Measurements from ENCODE around the gene SWAP70.
"Not testable (repeated sequence)": the region's sequence is repeated elsewhere in the genome, so short reads cannot be mapped to it uniquely, and the experiment has no call there.

SWAP70 gene

DNA sequence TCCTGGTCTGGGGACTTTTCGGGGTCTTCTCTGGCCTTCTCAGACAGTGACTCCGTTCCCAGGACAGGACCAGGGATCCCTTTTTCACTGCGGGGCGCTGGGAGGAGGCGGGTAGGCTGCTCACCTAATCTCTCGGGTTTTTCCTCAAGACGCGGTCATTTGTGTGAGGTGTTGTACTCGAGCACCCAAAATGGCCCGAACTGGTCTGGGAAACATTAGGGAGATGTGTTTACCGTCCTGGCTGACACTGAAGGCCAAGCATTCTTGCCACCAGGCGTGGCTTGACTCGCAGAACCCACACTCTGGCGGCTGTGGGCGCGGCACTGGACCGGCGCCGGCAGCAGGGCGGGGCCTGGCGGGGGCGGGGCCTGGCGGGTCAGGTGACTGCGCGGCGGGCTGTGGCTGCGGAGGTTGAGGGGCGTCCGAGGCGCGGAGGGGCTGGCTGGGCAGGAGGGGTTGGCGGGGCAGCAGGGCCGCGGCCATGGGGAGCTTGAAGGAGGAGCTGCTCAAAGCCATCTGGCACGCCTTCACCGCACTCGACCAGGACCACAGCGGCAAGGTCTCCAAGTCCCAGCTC, at the start of gene SWAP70:
TSS of gene SWAP70 (plus strand) at position 379 of the 577 bp plus-strand sequence. CDS start at position 482, 103 bp downstream.
- DNase-seq = peak; percentile 63 to 76

- DNase-seq = no peak
Measured at GRCh38 chr11:9615031-9615451, 48.8 kb upstream of the SWAP70 start.

GRCh38 chr11:9616042-9616675, 47.7 kb upstream of the SWAP70 start:
- DNase-seq = no peak

DNA sequence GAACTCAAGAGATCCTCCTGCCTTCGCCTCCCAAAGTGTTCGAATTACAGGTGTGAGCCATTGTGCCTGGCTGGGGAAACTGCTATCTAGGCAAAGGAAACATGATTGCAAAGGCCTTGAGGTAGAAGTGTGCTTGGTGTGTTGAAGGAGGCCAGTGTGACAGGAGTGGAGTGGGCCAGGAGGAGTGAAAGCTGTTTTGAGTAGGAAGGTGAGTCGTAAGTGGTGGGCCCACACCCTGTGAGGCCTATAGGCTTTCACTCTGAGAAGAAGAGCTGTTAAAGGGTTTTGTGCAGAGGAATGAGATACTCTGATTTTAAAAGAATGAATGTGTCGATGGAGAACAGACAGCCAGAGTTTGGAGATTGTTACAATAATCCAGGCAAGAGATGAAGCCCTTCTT, 47.0 kb upstream of the SWAP70 start:
- DNase-seq = no peak

- no peak for DNase-seq
Measured at GRCh38 chr11:9617940-9618339, 45.9 kb upstream of the SWAP70 start.

DNA sequence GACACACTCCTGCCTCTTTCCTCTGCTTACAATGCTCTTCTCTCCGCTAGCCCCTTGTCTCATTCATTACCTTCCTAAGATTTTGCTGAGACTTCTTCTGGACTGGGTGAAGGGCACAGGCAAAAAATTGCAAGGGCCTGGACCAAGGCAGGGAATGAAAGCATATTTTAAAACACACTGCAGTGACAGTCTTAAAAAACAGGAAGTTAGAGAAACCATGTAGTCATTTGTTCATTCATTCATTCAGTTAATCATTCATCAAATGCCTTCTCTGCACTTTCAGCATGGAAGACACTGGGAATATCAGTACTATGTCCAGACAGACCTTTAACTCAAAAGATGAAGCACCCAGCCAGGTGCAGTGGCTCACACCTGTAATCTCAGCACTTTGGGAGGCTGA, 44.9 kb upstream of the SWAP70 start:
- no peak for DNase-seq

GRCh38 chr11:9619971-9620370, 43.9 kb upstream of the SWAP70 start:
- no peak for DNase-seq

DNA sequence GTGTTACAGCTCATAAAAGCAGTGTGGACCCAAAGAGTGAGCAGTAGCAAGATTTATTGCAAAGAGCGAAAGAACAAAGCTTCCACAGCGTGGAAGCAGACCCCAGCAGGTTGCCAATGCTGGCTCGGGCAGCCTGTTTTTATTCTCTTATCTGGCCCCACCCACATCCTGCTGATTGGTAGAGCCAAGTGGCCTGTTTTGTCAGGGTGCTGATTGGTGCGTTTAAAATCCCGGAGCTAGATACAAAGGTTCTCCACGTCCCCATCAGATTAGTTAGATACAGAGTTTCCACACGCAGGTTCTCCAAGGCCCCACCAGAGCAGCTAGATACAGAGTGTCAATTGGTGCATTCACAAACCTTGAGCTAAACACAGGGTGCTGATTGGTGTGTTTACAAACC, 41.5 kb upstream of the SWAP70 start:
- not testable (repeated sequence) for DNase-seq

DNA sequence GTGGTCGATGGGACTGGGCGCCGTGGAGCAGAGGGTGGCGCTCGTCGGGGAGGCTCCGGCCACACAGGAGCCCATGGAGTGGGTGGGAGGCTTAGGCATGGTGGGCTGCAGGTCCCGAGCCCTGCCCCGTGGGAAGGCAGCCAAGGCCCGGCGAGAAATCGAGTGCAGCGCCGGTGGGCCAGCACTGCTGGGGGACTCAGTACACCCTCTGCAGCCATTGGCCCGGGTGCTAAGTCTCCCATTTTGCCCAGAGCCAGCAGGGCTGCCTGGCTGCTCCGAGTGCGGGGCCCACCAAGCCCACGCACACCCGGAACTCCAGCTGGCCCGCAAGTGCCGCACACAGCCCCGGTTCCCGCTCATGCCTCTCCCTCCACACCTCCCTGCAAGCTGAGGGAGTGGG, 40.8 kb upstream of the SWAP70 start:
- DNase-seq = not testable (repeated sequence)

DNA sequence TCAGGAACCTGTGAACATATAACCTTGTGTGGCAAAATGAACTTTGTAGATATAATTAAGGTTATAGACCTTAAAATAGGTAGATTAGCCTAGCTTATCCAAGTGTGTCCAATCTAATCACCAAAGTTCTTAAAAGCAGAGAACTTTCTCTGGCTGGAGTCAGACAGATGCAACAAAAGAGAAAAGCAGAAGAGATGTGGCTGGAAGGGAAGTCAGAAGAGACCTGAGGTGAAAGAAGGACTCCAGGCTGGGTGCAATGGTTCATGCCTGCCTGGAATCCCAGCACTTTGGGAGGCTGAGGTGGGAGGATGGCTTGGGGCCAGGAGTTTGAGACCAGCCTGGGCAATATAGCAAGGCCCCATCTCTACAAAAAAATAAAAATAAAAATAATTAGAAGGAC, 39.4 kb upstream of the SWAP70 start:
- DNase-seq = no peak

GRCh38 chr11:9625162-9625561, 38.7 kb upstream of the SWAP70 start:
- no peak for DNase-seq

DNA sequence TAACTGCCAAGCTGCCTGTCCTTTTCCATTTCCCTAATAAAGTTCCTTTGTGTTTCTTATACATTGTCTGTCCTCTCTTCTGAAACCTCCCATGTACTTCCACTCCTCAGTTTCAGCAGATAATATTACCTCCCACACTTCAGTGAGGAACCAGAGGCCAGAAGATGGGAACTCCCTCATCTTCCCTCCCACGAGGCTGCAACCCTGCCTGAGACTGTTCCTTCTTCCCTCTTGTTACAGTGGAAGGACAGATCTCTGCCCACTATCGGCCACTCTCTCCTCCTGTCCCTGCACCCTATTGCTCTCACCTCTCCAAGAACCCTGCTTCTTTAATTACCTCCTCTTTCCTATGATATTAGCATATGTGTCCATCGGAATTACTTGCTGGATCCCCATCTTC, 38.1 kb upstream of the SWAP70 start:
- no peak for DNase-seq

- no peak for DNase-seq
Measured at GRCh38 chr11:9626496-9627394, 37.1 kb upstream of the SWAP70 start.

DNA sequence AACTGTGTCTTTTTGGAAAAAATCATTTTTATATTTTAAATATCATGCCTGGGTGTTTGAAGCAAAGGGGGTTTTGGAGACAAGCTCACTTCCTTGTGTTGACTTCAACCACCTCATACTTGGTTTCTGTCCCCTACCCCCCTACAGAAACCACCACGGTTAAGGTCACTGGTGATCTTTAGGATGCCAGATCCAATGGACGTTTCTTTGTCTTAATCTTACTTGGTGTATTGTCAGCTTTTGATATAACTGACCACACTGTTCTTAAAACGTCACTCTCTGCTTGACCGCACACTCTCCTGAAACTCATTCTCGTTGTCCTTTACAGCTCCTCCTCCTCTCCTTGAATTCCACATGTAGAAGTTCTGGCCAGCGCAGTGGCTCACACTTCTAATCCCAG, 34.8 kb upstream of the SWAP70 start:
- no peak for DNase-seq

- DNase-seq = no peak
Measured at GRCh38 chr11:9633679-9634078, 30.2 kb upstream of the SWAP70 start.

GRCh38 chr11:9636691-9637090, 27.2 kb upstream of the SWAP70 start:
- DNase-seq = no peak

GRCh38 chr11:9639099-9639498, 24.8 kb upstream of the SWAP70 start:
- no peak for DNase-seq

DNA sequence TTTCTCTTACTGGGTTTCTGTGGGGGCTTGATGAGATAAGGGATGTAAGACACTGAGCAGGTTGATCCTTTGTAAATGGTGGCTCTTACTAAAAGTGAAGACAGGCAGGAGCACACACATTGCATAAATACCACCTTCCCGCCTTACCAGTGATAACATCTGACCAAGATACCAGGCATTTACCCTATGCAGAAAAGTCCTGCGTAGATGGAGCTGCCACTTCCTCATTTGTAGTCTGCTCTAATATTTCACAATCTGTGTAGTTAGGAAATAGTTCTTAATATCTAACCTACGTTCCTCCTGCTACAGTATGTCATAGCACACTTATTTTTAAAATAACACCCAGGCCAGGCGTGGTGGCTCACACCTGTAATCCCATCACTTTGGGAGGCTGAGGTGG, 23.9 kb upstream of the SWAP70 start:
- DNase-seq = no peak

DNA sequence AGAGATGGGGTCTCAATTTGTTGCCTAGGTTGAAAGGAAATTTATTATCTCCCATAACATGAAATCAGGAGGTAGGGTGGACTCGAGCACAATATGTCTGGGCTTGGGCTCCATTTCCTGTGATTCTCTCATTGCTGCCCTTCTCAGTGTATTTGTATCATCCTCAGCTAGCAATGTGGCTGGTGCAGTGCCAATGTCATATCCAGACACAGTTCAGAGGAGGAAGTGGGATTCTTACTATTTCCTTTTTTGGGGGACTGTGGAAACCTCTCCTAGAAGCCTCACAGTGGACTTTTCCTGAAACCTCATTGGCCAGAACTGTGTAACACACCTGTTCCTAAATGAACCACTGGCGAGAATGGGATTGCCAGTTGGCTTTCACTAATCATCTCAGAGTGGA, 21.0 kb upstream of the SWAP70 start:
- DNase-seq = no peak

DNA sequence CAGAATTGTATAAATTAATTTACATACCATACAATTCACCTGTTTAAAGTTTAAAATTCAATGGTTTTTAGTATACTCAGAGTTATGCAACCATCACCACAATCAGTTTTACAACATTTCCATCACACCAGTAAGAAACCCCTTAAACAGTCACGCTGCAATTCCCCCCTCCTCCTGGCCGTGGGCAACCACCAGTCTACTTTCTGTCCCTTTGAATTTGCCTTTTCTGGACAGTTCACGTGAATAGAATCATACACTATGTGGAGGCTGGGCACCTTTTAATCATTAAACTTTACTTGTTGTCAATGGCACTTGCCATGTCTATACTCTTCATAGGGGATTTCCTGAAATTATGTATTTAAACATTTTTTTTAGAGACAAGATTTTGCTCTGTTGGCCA, 20.1 kb upstream of the SWAP70 start:
- no peak for DNase-seq

DNA sequence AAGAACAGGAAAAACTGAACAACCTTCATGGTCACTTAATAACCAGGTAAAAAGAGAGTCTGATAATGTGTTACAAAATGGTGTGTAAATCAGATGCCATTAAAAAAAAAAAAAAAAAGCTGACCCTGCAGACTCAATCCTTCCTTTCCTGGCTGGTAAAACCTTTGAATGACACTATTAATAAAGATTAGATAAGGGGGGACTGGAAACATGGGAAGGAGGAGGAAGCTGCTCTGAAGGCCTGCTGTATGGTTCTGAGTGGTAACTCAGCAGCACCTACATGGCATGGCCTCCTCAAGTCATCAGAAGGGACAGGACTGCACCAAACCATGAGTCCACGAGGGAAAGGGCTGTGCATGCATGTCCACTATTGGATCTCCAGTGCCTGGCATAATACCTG, 18.0 kb upstream of the SWAP70 start:
- no peak for DNase-seq

DNA sequence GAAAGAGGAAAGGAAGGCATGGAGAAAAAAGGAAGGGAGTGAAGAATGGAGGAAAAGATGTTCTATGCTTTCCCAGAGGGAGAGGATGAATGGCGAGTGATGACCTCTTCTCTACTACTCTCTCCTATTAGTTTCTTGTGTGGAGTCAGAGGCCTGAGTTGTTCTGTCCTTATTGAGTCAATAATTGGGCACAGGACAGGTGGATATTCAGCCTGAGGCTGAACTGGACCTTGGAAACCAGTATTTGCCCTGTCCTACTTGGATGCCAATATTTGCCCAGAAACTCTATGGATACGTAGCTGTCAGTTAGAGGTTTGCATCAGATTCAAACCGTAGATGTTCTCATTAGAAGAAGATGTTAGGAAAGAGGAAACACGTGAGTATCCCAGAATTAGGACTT, 17.6 kb upstream of the SWAP70 start:
- DNase-seq = no peak

- DNase-seq = no peak
Measured at GRCh38 chr11:9651481-9651880, 12.4 kb upstream of the SWAP70 start.
